NCI-H2227 (cell line): ENCODE results near the gene SEMA7A.
A peak's percentile ranks its signal among the peaks of the same experiment; 100 is the strongest.
"Not testable (repeated sequence)": the region's sequence is repeated elsewhere in the genome, so short reads cannot be mapped to it uniquely, and the experiment has no call there.

Experiments used
- DNase-seq: peaks from one replicate; lab custom pipeline; 2025; ENCODE audit not compliant: unreplicated experiment; lab: John Stamatoyannopoulos, UW

Gene SEMA7A

DNA sequence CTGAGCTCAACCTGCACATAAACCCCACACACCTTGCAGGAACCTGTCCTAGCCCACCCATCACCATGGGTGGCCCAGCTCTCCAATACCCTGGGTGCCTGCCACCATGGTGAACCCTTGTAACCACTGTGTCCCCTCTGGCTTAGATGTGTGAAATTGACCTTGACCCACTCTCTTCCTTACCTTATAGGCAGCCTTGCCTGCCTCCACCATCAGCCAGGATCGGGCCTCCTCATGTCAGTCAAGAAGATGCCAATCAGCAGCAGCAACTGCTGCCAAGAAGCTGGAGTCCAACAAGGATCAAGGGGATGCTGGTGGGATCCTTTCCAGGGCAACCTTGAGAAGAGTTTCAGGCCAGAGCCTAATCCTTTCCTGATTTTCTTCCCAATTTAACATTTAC, 57.5 kb downstream of the SEMA7A start:
- no peak for DNase-seq

DNA sequence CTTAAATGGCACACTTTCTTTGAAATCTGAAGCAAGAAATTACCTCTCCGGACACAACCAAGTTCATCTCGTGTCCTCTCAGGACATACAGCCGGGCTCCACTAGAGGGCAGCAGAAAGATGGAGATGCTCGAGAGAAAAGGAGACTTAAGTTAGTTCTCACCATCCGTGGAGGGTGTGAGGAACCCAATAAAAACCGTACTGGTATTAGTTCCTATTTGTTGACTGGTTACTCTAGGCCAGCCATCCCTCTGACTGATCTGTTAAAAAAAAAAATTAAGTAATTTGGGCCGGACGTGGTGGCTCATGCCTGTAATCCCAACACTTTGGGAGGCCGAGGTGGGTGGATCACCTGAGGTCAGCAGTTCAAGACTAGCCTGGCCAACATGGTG, 58.5 kb downstream of the SEMA7A start:
- DNase-seq, result peak; percentile 84

DNA sequence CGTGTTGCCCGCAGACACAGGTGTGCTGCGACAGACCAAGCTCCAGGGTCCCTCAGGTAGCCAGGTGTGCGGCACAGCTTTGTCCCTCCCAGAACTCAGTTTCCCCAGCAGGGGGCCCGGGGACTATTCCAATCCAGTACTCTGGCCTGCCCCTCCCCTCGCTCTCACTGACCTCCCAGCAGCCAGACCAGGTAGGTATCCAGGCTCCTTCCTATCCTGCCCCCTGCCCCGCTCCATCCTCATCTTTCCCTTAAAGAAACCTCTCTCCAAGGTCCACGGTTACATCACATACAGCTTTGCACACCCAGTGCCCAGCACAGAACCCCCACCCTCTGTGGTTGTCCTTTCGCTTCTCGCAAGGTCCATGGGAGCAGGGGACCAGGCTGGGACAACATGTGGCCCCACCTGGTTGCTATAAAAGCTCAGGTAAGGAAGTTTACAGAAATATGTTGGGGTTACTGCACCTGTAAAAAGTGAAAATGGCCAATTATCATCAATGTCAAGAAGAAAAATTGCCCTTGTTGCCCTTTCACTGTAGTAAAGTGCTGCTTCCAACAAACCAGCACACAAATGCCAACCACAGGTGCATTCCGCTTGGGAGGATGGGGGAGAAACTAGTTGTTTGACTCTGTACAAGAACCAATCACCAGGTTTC, 59.0 kb downstream of the SEMA7A start:
- DNase-seq, result no peak

DNA sequence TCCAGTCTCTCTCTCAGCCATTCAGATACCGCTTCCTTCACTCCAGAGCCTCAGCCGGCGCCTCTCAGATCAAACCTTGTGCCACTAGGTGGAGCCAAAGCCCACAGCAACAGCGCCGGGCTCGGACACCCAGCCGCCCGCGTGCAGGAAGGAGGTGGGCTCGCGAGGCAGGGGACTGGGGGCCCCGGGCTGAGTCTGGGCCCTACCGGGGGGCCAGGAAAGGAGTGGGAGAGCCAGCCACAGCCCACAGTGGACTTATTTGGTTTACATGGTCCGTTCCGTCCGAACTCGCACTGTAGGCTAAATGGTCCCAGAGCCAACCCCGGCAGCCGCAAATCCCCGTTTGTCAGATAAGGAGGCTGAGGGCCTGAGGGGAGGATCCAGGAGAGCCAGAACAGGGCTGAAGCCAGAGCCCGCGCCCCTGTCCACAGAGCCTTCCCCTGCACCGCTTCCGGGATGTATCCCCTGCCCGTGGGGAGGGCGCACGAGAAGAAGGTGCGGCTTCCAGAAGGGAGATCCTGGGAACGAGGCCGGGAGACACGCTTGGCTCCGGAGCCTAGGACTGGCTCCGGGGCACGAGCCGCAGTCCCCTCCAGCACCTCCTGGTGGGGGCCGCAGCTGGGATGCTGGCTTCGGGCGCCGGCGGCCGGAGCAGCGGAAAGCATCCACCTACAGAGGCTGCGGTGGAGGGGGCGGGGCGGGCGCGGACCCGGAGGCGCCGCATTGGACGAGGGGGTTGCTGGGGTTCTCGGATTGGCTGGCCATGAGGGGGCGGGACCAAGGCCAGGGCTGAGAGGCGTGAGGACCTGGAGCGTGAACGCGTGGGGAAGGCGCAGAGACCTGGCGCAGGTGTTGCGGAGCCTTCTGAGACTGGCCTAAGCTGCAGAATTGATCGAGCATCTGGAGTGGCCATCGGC, 59.8 kb downstream of the SEMA7A start:
- peak; percentile 90 for DNase-seq

DNA sequence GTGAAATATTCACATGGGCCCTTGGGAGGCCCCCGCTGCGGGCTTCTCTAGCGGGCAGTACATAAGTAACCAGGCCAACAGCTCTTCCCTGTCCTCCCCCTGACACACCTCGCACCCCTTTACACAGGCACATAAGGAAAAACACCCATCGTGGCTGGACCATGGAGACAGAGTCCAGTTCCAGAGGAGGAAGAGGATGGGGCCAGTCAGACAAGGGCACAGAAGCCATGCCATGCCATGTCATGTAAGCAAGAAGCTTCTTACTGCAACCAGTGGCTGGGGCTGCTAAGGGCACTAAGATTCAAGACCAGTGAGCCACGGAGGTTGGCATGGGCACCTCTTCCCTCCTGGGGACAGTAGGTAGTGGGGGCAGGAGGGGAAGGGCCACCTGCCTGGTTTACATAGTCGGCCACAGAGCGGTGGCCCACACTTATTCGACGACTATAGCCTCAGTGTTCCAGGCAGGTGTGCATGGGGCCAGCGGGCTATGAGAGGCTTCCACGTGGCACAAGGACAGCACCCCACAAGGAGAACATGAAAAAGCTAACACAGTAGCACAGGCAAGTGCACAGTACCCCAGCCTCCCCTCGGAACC, 60.6 kb downstream of the SEMA7A start:
- DNase-seq, result no peak

DNA sequence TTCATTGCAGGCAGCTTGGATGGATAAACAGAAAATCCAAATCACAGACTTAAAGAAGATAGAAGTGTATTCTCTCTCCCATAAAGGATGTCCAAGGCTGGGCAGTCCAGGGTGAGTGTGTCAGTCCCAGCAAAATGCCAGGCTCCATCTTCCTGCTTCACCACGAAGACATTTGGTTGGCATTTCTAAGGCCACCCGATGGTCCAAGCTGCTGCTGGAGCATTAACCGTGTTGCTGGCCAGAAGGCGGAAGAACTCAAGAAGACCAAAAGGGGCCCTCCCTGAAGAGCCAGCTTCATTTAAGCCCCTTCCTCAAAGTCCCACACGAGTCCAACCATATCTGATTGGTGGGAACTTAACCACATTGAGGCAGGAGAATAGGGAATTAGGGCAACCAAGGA, 63.3 kb downstream of the SEMA7A start:
- DNase-seq, result no peak

DNA sequence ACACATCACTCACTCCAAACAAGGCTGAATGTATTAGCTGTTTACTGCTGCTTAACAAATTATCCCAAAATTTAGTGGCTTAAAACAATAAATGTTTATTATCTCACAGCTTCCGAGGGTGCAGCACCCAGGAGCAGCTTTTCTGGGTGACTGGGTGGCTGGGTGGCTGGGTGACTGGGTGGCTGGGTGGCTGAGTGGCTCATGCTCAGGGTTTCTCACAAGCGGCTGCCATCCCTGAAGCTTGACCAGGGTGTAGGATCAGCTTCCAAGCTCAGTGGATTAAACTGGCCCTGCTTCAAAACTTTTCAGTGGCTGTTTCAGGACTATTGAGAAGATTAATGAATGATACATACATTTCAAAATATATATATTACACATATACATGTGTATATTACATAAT, 64.0 kb downstream of the SEMA7A start:
- DNase-seq, result no peak

DNA sequence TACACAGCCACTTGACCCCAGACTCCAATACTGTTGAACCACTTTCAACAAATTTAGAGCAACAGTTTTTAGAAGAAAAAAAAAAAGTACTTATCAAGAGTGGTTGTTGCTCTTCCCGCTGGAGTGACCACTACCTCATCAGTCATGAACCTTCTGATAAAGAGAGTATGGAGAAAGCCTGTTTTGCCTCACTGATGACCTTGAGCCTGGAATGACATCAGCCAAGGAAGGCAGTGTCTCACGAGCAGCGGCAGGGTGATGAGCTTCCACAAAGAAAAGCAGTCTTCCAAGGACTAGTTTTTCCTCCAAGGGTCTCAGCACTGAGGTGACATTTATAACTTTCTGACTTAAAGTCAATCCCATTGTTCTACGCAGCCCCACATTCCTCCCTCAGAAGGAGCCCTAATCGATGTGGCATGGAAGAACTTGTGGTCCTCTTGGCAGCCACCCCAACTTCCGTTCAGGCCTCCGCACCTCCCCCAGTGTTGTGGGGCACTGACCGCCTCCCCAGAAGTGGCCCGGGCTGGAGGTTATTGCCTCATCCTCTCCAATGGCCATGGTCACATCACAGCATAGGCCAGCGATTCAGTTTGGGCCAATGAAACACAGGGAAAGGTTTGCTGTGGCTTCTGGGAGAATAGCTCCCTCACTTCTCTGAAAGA, 64.5 kb downstream of the SEMA7A start:
- DNase-seq, result no peak

DNA sequence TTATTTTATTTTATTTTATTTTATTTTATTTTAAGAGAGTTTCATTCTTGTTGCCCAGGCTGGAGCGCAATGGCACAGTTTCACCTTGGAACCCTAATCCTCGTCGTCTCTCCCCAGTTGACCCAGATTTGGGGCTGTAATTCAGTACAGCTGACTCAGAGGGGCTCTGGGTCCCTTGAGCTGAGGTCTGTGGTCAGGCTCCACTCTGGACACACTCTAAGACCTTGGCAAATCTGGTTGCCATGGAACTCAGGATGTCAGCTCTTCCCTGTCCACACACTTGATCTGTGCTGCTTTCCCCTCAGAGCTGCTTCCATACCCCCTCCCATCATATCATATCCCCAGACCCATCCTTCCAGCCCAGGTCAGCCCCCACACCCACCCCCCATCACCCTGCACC, 65.6 kb downstream of the SEMA7A start:
- DNase-seq, result no peak

DNA sequence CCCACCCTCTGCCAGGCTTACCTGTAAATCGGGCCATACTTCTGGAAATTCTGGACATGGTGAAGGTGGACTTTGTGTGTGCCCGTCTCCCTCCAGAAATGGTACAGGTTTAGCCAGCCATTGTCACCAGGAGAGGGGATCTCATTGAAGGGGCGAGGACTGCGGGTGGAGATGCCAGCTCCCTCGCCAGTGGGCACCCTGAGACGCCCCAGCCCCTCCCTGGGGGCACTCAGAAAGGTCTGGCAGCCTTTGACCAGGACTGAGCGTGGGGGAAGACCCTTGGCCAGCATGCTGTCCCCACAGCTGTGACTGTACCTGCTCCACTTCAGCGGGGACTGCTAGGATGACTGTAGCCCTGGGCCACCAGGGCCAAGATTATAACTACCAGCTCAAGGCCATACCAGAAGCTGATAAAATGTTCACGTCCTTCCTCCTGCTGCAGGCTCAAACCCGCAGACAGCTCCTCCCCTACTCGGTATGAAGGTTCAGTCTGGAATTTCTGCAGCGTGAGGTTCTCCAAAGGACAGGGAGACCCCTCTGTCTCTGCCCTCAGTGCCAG, 66.4 kb downstream of the SEMA7A start, which contains the start of gene CYP11A1:
TSS of gene CYP11A1 (minus strand) at position 351 of the 559 bp plus-strand sequence. CDS start at position 290, 61 bp downstream.
- DNase-seq, result no peak

DNA sequence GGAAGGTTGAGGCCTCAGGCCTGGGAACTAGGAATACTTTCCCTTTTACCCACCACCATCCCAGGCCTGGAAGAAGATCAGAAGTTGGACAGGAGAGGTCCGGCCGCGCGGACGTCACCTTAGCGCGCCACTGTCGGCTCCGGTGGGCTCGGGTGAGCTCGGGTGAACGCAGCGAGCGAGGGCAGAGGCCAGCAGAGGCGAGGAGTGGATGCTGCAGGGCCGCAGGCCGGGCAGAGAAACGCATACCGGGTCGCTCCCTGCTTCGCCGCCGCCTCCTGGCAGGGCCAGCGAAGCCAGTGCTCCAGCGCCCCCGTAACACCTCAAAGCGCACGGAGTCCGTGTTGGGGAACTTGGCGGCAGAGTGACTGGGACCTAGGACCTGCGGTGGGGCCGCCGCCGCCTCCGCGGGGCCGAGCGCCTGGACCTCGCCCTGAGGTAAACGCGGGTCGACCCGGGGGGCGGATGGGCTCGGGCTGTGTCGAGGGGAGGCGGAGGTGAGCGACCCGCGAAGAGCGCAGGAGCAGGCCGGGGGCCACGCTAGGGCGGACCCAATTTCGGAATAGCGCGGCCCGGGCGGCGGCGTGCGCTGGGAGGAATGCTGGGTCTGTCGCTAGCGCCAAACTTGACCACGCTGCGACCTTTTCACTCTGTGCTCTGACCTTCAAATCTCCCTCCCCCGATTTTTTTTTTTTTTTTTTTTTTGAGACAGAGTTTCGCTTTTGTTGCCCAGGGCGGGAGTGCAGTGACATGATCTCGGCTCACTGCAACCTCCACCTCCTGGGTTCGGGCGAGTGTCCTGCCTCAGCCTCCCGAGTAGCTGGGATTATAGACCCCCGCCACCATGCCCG, 67.9 kb downstream of the SEMA7A start:
- peak; percentile 17 for DNase-seq

DNA sequence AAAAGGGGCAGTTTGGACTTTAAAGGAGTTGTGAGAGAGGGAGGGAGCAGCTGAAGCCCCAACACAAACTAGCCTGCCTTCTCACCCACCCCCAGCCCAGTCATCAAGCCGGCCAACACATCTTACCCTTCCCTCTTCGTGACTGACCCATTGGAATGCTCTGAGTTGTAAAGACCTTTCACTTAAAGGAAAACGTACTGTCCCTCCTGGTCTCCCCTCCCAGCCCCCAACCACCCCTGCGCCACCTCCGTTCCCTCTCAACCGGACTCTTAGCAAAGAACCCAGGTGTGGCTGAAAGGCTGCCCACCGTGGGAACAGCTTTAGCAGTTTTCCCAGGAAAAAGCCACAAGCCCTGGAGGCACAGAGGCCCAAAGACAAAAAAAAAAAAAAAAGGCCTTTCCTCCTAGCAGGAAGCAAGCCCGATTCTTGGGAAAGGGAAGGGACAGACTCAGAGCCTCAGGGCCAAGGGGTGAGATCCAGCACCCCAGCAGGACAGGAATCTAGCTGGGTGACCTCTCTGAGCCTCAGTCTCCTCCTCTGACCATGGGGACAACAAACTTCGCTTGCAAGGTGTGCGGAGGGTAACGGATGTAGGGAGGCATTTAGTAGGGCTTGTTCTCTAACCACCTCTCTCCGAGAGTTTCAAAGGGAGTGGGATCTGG, 68.7 kb downstream of the SEMA7A start:
- DNase-seq, result no peak

DNA sequence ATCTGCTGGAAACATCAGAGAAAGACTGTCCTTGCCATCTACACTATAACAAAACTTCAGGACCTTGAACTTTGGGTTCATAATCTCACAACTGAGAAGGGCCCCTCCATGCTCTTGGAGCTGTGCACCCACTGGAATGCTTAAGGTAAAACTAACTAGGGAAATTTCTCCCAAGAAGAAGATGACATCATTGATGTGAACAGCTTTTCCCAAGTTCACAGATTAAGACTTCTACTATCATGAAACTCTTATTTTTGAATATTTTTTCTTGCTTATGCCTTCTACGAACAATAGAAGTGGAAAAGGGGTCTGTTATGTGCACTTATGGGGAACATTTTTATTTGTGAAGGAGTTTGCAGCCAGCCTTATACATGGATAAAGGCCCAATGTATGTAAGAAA, 71.3 kb downstream of the SEMA7A start:
- DNase-seq, result no peak

DNA sequence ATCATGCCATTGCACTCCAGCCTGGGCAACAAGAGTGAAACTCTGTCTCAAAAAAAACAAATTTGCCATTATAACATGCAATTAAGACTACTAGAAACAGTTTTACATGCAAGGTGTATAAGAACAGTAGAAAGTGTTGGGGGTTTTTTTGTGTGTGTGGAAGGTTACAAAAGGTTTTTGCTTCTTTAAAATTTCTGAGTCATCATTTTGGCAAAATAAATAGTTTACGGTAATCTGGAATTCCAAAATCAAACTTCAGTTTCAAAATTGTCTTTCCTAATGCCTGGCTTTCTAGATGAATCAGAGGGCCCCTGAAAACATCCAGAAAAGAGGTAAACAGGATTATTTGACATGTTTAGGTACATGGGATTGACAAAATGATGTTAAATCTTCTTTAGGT, 72.9 kb downstream of the SEMA7A start:
- not testable (repeated sequence) for DNase-seq

DNA sequence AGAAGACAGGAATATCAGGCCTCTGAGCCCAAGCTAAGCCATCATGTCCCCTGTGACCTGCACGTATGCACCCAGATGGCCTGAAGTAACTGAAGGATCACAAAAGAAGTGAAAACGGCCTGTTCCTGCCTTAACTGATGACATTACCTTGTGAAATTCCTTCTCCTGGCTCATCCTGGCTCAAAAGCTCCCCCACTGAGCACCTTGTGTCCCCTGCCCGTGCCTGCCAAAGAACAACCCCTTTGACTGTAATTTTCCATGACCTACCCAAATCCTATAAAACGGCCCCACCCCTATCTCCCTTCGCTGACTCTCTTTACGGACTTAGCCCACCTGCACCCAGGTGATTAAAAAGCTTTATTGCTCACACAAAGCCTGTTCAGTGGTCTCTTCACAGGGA, 74.4 kb downstream of the SEMA7A start:
- DNase-seq, result not testable (repeated sequence)
